AG10803 (cell line): ENCODE results near the gene DOLPP1.
"Not testable (repeated sequence)": the region's sequence is repeated elsewhere in the genome, so short reads cannot be mapped to it uniquely, and the experiment has no call there.

Source experiments
- DNase-seq: peaks from one replicate; pipeline ENCODE4 v3.0.0; 2010; ENCODE audit warnings: low read depth
- H3K4me3 ChIP-seq: 2 replicates; pipeline ENCODE4 v1.5.1; 2011; ENCODE audit warnings: mild to moderate bottlenecking, low read length, control low read depth
- TF ChIP-seq, protein P1 (sequence below): conservative IDR thresholded peaks from 2 replicates; pipeline ENCODE4 v1.5.1; 2011; ENCODE audit warnings: mild to moderate bottlenecking, low read length, control low read depth, inconsistent platforms

The DOLPP1 gene

GRCh38 chr9:129080601-129081387, at the start of gene DOLPP1:
Gene DOLPP1 (plus strand): TSS chr9:129081111. CDS start chr9:129081132, 21 bp downstream.
- peak within 1 kb of the TSS; percentile 86 for H3K4me3 ChIP-seq
- DNase-seq, result peak; percentile 100
- TF ChIP-seq, protein P1, sequence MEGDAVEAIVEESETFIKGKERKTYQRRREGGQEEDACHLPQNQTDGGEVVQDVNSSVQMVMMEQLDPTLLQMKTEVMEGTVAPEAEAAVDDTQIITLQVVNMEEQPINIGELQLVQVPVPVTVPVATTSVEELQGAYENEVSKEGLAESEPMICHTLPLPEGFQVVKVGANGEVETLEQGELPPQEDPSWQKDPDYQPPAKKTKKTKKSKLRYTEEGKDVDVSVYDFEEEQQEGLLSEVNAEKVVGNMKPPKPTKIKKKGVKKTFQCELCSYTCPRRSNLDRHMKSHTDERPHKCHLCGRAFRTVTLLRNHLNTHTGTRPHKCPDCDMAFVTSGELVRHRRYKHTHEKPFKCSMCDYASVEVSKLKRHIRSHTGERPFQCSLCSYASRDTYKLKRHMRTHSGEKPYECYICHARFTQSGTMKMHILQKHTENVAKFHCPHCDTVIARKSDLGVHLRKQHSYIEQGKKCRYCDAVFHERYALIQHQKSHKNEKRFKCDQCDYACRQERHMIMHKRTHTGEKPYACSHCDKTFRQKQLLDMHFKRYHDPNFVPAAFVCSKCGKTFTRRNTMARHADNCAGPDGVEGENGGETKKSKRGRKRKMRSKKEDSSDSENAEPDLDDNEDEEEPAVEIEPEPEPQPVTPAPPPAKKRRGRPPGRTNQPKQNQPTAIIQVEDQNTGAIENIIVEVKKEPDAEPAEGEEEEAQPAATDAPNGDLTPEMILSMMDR, result no peak

GRCh38 chr9:129031514-129031913, 49.4 kb upstream of the DOLPP1 start:
- TF ChIP-seq, protein P1, result no peak
- no peak for DNase-seq

DNA sequence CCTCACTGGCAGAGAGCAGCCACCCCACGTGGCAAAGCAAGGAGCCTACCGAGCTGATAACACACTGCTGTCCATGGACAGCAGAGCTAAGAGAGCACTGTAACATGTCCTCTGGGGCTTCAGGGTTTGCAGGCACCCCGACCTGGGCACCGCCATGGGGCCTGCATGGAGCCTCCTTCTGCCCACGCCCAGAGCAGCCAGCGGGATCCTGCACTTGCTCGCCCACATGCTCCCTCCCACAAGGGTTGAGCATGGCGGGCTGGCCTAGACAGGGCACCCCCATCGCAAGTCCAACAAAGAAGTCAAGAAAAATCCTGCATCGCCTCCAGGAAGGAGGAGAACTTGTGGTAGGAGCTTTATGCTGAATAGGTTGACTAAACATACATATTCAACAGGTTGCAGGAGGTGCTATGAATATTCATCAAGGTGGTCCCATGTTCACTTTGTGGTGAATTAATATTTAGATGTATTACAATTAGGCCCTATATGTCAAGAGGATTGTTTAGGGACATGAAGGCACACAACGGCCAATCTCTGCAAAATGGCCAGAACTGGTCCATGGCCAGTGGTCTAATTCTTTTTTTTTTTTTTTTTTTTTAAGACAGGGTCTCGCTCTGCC, 48.3 kb upstream of the DOLPP1 start:
- DNase-seq, result no peak
- TF ChIP-seq, protein P1, result no peak
- H3K4me3 ChIP-seq, result no peak overlapping the region

More at GRCh38 chr9:129031514-129031913, 49.4 kb upstream of the DOLPP1 start:
- no peak overlapping the region for H3K4me3 ChIP-seq

DNA sequence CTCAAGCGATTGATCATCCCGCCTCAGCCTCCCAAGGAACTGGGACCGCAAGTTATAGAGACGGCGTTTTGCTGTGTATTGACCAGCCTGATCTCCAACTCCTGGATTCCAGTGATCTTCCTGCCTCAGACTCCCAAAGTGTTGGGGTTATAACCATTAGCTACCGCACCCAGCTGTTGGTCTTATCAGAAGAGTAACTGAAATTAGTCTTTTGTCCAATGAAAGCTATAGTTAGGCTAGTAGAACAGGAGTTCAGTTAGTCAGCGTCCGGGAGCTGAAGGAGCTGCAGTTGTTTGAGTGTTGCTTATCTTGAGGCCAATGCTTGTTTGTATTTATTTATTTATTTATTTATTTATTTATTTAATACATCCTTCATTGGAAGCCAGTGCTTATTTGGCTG, 47.7 kb upstream of the DOLPP1 start:
- TF ChIP-seq, protein P1, result no peak
- H3K4me3 ChIP-seq, result no peak overlapping the region
- DNase-seq, result no peak

- not testable (repeated sequence) for DNase-seq
- peak overlapping the region; percentile 55 for H3K4me3 ChIP-seq
- TF ChIP-seq, protein P1, result 0 out of 2 replicates have a peak, but pooled peaks have one; percentile 6
These were observed 45.1 kb upstream of the DOLPP1 start for GRCh38 chr9:129035838-129036237.

DNA sequence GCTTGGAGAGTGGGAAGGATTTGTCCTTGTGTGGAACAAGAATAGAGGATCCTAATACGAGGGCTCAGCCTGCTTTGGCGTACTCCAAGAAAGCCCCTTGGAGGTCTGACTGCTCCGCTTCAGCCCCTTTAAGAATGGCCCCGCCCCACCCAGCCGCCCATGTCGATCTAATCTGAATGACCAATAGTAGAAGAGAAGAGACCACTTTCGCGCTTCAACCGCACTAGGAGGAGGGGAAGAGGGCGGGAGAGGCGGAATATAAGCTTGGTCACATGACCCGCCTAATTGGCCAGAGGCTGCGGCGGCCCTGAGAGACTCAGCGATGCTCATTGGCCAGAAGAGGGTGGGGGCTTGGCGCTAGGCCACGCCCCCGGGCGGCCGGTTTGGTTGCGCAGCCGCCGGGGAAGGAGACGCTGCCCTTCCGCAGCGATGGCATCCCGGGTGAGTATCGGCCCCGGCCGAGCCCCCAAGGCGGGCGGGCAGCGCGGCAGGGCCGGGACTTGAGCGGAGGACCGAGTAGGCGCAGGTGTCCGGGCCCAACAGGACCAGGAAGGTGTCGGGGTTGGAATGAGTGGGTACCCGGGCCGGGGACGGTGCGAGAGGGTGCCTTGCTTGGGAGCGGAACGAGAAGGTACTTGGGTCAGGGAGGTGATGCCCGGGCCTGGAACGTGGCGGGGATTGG, 44.5 kb upstream of the DOLPP1 start, which contains the start of gene MIGA2:
Gene MIGA2, plus strand, starts transcription at position 386 of the 682 bp plus-strand sequence. CDS start 3,969 bp downstream, outside the sequence.
- peak; percentile 99 for DNase-seq
- TF ChIP-seq, protein P1, result no peak
- H3K4me3 ChIP-seq, result peak within 1 kb of the TSS; percentile 93
